ENCODE results near the gene OR4D2. TPM values are rescaled to one million over a fixed set of nuclear protein-coding genes. Genes with fewer than 3 reads are reported as not detected.

The OR4D2 gene
- polyA plus RNA-seq, 1 donor from 2014 or later: not detected

DNA sequence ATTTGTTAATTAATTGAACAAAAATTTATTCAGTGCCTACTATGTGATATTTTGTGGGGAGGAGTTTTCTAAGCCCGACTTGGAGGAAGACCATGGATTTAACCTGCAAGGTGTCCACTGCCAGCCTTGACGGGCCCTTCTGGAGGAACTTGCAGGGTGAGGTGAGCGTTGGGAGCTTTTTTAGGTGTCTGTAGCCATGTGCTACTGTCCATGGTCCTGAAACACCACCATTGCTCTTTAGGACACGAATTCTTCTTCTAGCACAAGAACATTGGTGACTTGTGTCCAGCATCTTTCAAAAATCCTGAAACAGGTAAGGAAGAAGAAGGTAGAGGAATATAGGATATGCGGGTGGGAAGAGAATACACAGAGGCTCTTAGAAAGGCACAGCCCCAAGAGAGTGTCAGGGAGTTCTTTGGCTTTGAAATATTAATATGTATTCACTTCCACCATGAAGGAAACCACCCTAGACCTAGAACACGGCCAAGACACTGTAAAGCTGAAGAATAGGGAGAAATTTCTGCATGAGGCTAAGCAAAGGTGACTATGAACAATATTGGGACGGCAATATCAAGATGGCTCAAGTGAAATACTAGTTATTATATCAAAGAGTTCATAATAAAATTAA is 46.5 kb upstream of the OR4D2 start:
- Histone ChIP-seq H3K4me2 (ENCODE audit: low read length) (no peak overlapping the region), H3K9me3 (ENCODE audit: low read length) (no peaks in the 10 kb centered on the region), H4K20me1 (ENCODE audit: insufficient read depth) (no peaks in the 10 kb centered on the region), H3K36me3 (ENCODE audit: insufficient read depth, low read length) (no peaks in the 10 kb centered on the region), H3K27me3 (ENCODE audit: insufficient read depth, low read depth, low read length) (peaks cover 16% of the 10 kb centered on the region), H3K4me3 (ENCODE audit: low read length) (no peak overlapping the region), H3K79me2 (replicated peaks; ENCODE audit: insufficient read depth, low read length) (no peaks in the 10 kb centered on the region), H3K27ac (ENCODE audit: low read length) (no peak overlapping the region), H3K9ac (ENCODE audit: low read length) (no peak overlapping the region), H3K9me2 (ENCODE audit: insufficient read depth, low read length) (no peaks in the 10 kb centered on the region), H3F3A (ENCODE audit: insufficient read depth, low read length, poor library complexity, severe bottlenecking) (no peaks in the 10 kb centered on the region), H2AFZ (ENCODE audit: low read depth, low read length) (no peak overlapping the region)
- TF ChIP-seq, protein P1, sequence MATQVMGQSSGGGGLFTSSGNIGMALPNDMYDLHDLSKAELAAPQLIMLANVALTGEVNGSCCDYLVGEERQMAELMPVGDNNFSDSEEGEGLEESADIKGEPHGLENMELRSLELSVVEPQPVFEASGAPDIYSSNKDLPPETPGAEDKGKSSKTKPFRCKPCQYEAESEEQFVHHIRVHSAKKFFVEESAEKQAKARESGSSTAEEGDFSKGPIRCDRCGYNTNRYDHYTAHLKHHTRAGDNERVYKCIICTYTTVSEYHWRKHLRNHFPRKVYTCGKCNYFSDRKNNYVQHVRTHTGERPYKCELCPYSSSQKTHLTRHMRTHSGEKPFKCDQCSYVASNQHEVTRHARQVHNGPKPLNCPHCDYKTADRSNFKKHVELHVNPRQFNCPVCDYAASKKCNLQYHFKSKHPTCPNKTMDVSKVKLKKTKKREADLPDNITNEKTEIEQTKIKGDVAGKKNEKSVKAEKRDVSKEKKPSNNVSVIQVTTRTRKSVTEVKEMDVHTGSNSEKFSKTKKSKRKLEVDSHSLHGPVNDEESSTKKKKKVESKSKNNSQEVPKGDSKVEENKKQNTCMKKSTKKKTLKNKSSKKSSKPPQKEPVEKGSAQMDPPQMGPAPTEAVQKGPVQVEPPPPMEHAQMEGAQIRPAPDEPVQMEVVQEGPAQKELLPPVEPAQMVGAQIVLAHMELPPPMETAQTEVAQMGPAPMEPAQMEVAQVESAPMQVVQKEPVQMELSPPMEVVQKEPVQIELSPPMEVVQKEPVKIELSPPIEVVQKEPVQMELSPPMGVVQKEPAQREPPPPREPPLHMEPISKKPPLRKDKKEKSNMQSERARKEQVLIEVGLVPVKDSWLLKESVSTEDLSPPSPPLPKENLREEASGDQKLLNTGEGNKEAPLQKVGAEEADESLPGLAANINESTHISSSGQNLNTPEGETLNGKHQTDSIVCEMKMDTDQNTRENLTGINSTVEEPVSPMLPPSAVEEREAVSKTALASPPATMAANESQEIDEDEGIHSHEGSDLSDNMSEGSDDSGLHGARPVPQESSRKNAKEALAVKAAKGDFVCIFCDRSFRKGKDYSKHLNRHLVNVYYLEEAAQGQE (IDR thresholded peaks at IDR 0.05; ENCODE audit: borderline replicate concordance): no peak
- TF ChIP-seq, protein P2, sequence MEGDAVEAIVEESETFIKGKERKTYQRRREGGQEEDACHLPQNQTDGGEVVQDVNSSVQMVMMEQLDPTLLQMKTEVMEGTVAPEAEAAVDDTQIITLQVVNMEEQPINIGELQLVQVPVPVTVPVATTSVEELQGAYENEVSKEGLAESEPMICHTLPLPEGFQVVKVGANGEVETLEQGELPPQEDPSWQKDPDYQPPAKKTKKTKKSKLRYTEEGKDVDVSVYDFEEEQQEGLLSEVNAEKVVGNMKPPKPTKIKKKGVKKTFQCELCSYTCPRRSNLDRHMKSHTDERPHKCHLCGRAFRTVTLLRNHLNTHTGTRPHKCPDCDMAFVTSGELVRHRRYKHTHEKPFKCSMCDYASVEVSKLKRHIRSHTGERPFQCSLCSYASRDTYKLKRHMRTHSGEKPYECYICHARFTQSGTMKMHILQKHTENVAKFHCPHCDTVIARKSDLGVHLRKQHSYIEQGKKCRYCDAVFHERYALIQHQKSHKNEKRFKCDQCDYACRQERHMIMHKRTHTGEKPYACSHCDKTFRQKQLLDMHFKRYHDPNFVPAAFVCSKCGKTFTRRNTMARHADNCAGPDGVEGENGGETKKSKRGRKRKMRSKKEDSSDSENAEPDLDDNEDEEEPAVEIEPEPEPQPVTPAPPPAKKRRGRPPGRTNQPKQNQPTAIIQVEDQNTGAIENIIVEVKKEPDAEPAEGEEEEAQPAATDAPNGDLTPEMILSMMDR (IDR thresholded peaks at IDR 0.05; ENCODE audit: poor library complexity, severe bottlenecking): no peak
- TF ChIP-seq RAD21 (conservative IDR thresholded peaks at IDR 0.05): no peak
- TF ChIP-seq EZH2 (IDR thresholded peaks at IDR 0.05; ENCODE audit: borderline replicate concordance, insufficient read depth, low read length, poor library complexity, severe bottlenecking): no peak
- TF ChIP-seq SMC3 (conservative IDR thresholded peaks at IDR 0.05; ENCODE audit: poor library complexity): no peak
- no peak for TF ChIP-seq TAF1 (IDR thresholded peaks at IDR 0.05; ENCODE audit: low read depth)
- TF ChIP-seq MXI1 (conservative IDR thresholded peaks at IDR 0.05; ENCODE audit: poor library complexity, severe bottlenecking): no peak
- TF ChIP-seq POLR2AphosphoS5 (IDR thresholded peaks at IDR 0.05): no peak
- TF ChIP-seq EP300 (conservative IDR thresholded peaks at IDR 0.05; ENCODE audit: poor library complexity, severe bottlenecking): no peak

DNA sequence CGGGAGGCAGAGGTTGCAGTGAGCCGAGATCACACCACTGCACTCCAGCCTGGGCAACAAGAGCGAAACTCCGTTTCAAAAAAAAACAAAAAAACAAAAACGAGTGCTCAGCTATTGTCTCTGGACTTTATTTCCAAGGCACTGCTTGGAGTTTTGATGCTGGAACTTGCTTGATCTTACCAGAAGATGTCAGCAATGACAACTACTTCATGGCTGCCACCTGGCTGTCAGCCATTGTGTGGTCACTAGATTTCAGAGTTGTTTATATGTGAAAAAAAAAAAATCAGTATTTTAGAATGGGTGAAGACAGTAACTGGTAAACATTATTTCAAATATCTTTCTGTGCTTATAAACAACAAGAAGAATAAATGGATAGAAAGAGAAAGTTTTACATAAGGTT is 44.9 kb upstream of the OR4D2 start:
- Histone ChIP-seq H3K4me2 (ENCODE audit: low read length) (no peak overlapping the region), H3K4me3 (ENCODE audit: low read length) (no peak overlapping the region), H3K9ac (ENCODE audit: low read length) (no peak overlapping the region), H3K27ac (ENCODE audit: low read length) (no peak overlapping the region), H2AFZ (ENCODE audit: low read depth, low read length) (no peak overlapping the region), H3K9me2 (ENCODE audit: insufficient read depth, low read length) (no peaks in the 10 kb centered on the region), H3F3A (ENCODE audit: insufficient read depth, low read length, poor library complexity, severe bottlenecking) (no peaks in the 10 kb centered on the region), H3K79me2 (replicated peaks; ENCODE audit: insufficient read depth, low read length) (no peaks in the 10 kb centered on the region), H4K20me1 (ENCODE audit: insufficient read depth) (no peaks in the 10 kb centered on the region), H3K36me3 (ENCODE audit: insufficient read depth, low read length) (no peaks in the 10 kb centered on the region), H3K27me3 (ENCODE audit: insufficient read depth, low read depth, low read length) (peaks cover 20% of the 10 kb centered on the region), H3K9me3 (ENCODE audit: low read length) (no peaks in the 10 kb centered on the region)
- TF ChIP-seq, protein P2 (IDR thresholded peaks at IDR 0.05; ENCODE audit: poor library complexity, severe bottlenecking): peak; percentile 78
- TF ChIP-seq, protein P1 (IDR thresholded peaks at IDR 0.05; ENCODE audit: borderline replicate concordance): no peak
- TF ChIP-seq EZH2 (IDR thresholded peaks at IDR 0.05; ENCODE audit: borderline replicate concordance, insufficient read depth, low read length, poor library complexity, severe bottlenecking) (no peak), RAD21 (conservative IDR thresholded peaks at IDR 0.05) (peak; percentile 77), SMC3 (conservative IDR thresholded peaks at IDR 0.05; ENCODE audit: poor library complexity) (peak; percentile 78), MXI1 (conservative IDR thresholded peaks at IDR 0.05; ENCODE audit: poor library complexity, severe bottlenecking) (no peak), EP300 (conservative IDR thresholded peaks at IDR 0.05; ENCODE audit: poor library complexity, severe bottlenecking) (no peak), TAF1 (IDR thresholded peaks at IDR 0.05; ENCODE audit: low read depth) (no peak), POLR2AphosphoS5 (IDR thresholded peaks at IDR 0.05) (no peak)

Measured in neural cell (in vitro differentiated cells).